Uterus (tissue), 2 donors: ENCODE results near the gene ZAR1L.

Source experiments
- POLR2A ChIP-seq, 2 donors: fragments of 450-650 bp; IDR thresholded peaks; one replicate each; pipeline ENCODE4 v1.6.1; 2016; ENCODE audit warnings: antibody characterized with exemption in 2 of 2, mild to moderate bottlenecking in 1 of 2, moderate library complexity in 1 of 2
- TF ChIP-seq, protein P1 (sequence below), 4 experiments: fragments of 200-600 bp in 2 of 4; fragments of 450-650 bp in 2 of 4; sonication (generic) in 2 of 4; IDR thresholded peaks; one replicate each; pipeline ENCODE4 v1.5.1; 2016 to 2019; ENCODE audit warnings: antibody characterized with exemption in 4 of 4, mild to moderate bottlenecking in 2 of 4, moderate library complexity in 1 of 4

DNA sequence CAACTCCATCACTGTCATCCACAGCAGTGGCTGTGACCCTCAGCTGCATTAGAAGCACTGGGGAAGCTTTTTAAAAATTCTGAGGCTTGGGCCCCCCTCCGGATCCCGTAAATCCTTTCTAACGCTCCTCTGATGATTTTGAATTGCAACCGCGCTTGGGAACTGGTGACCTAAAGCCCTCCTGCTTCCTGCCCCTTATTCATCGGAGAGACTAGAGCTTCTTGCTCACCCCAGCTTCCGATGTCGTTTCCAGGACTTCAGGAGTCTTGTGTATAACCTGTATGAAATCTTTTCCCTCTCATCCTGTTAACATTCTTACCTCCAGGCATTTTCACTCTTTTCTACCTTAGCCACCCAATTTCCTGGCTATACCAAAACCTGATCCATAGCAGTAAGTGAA, 14.8 kb downstream of the ZAR1L start:
- no peak for TF ChIP-seq POLR2A (IDR thresholded peaks at IDR 0.05)
- TF ChIP-seq, protein P1, sequence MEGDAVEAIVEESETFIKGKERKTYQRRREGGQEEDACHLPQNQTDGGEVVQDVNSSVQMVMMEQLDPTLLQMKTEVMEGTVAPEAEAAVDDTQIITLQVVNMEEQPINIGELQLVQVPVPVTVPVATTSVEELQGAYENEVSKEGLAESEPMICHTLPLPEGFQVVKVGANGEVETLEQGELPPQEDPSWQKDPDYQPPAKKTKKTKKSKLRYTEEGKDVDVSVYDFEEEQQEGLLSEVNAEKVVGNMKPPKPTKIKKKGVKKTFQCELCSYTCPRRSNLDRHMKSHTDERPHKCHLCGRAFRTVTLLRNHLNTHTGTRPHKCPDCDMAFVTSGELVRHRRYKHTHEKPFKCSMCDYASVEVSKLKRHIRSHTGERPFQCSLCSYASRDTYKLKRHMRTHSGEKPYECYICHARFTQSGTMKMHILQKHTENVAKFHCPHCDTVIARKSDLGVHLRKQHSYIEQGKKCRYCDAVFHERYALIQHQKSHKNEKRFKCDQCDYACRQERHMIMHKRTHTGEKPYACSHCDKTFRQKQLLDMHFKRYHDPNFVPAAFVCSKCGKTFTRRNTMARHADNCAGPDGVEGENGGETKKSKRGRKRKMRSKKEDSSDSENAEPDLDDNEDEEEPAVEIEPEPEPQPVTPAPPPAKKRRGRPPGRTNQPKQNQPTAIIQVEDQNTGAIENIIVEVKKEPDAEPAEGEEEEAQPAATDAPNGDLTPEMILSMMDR (IDR thresholded peaks at IDR 0.05), result no peak
